DMS79 (cell line): ENCODE data around the gene CDH13.

Experiments
- DNase-seq: peaks from one replicate; lab custom pipeline; 2025; lab: John Stamatoyannopoulos, UW

CDH13 gene

DNA sequence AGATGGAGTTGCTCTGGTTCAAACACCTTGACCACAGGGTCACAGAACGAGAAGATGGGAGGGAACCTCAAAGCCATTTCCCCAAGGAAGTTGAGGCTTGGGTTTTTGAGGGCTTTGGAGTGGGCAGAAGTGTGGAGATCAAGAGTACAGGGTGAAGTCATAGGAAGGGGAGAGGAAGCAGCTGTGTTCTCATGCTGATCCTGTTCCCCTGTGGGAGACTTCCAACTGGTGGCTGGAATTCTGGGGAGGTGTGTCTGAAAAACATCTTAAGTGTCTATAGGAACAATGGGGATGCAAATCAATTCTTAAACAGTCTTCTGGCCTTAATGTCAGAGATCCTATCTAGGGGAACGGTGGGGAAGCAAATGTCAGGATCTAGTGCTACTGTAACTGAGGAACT is 1142.2 kb downstream of the CDH13 start:
- no peak for DNase-seq

DNA sequence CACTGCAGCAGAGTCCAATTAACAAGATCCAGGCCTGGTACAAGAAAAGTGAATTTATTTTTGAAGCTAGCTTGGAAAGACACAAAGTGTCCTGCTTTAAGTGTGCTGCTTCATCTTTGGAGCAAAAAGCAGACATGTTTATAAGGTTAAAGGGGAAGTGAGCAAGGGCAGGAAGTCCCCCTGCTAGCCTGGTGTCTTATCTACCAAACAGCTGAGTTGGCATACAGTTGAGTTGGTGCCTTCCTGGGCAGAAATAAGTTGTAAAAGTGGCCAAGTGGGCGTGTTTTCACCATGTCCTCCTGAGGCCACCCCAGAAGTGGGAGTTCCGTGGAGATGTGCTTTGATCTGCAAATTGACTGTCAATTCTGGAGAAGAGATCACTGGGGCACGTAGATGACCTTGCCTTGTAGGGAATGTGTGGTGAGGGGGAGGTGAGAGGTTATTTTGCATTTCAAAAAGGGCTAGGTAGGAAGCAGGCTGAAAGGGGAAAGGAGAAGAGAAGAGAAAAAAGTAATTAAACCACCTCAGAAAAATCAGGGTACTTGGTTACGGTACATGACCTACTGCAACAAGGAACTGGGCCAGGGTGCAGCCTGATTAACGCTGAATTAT is 1142.7 kb downstream of the CDH13 start:
- no peak for DNase-seq

DNA sequence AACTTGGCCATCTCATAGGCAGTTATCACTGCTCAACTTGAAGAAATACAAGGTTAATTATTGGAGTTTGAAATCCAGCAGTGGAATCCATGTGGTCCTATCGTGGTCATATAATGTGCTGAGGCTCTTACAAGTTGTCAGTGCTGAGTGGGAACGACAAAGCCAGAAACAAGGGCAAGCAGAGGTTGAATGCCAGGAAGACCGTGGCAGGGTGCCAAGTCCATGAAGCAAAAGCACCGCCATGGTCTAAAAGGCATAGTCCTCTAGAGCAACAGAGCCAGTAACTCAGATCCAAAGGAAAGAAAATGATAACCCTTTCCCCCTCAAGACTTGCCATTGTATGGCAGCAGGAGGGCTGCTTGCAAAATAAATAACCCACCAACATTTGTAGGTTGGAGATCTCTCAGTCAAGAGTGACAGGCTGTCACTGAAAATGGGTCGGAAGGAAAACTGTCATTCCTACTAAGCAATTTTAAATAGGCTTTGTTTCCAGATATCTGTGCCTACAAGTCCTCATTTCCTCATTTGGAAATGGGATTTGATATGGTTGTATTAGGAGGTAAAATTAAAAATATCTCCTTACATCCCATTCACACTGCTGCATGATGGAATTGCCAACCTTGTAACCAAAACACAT is 1144.7 kb downstream of the CDH13 start:
- peak; percentile 20 for DNase-seq

DNA sequence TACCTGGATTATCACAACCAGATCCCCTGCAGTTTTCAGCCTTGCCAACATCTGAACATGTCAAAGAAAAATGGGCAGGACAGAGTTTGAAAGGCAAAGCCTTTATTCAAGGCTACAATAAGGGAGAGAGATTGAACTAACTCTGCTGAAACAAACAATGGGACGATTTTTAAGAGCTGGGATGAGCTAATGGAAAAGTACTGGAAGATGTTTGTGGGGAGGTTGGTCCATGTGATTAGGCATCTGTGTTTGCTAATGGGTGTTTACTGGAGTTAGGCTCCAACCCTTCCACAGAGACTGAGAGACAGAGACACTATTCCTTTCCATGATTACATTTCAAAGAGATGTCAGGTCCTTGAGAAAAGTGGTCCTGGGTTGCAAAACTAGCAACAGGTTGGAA is 1146.0 kb downstream of the CDH13 start:
- no peak for DNase-seq

DNA sequence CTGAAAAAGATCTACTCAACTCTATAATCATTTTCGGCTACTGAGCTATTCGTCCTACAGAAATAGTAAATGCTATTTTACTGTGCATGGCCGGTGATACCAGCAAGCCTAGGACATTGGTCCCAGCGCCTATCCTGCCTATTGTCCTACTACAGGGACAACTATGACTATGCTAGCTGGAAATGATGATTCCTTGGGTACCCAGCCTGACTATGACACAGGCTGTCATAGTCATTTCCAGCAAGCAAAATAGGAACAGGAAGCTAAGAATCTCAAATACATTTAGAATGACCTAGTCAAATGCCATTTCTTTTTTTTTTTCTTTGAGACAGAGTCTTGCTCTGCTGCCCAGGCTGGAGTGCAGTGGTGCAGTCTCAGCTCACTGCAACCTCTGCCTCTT is 1147.3 kb downstream of the CDH13 start:
- no peak for DNase-seq

DNA sequence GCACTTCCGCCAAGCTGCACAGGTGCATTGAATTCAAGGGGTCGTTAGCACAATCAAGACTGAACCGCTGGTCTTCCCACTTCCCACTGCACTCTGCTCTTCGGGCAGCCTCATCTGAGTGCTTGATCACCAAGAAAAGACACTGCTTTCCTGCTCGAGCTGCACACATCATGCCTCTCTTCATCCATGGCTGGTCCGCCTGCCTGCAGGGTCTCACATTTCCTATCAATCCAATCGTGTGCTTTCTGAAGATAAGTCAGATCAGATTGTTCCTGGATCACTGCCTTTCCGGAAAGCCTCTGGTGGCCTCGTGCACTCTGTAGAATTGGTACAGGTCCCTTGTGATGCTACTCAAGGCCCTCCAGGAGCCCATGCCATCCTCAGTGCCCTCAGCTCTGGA is 1150.2 kb downstream of the CDH13 start:
- DNase-seq, result no peak

DNA sequence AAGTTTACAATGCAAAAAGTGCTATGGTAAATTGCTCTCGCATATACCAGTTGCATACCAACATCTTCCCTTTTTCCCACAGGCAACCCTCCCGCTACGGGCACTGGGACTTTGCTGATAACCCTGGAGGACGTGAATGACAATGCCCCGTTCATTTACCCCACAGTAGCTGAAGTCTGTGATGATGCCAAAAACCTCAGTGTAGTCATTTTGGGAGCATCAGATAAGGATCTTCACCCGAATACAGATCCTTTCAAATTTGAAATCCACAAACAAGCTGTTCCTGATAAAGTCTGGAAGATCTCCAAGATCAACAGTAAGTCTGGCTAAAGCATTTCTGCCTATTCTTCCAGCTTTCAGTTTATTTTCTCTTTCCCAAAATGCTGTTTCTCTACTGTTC is 1153.1 kb downstream of the CDH13 start:
- DNase-seq, result no peak

DNA sequence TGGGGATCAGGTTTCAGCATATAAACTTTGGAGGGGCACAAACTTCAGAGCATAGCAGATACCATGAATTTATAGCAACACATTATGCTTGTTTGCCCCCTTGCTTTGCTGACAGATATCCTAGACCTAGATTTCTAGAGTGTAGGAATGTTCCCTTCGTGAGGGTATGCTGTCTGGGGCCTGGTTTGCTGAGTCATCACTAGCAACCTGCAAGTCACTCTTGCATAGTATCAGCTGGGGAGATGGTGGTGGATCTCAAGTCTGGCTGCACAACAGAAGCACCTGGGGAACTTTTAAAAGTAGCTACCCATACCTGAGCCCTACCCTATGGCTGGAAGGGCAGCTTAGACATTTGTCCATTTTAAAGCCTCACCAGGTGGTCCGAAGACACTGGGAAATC is 1158.7 kb downstream of the CDH13 start:
- no peak for DNase-seq

DNA sequence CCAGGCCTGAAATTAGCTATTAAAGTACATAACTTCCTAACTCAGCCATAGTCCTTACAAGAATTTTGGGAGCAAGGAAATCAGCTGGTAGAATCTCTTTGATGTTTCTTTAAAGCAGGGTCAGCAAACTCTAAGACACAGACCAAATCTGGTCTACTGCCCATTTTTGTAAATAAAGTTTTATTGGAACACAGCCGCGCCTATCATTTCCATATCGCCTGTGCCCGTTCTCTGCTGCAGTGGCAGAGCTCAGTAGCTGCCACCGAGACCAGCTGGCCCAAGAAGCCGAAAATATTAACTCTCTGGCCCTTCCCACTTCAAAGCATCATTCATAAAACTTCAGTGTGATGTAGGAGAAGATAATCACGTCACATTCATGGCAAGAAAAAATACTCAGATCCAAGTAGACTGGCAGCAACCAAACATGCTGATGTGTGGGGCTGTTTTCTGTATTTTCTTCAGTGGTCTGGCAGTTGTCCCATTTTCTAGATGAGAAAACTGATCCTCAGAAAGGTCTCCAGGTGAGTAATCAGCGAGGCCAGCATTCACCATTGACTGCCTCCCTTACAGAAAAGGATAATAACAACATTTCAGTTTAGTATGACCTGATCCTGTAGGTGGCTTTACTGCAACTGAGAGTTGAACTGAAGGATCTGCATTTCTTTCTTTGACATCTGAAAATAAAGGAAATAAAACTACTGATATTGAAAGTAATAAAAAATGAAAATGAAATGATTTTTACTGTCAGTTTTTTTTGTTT is 1163.1 kb downstream of the CDH13 start:
- no peak for DNase-seq

DNA sequence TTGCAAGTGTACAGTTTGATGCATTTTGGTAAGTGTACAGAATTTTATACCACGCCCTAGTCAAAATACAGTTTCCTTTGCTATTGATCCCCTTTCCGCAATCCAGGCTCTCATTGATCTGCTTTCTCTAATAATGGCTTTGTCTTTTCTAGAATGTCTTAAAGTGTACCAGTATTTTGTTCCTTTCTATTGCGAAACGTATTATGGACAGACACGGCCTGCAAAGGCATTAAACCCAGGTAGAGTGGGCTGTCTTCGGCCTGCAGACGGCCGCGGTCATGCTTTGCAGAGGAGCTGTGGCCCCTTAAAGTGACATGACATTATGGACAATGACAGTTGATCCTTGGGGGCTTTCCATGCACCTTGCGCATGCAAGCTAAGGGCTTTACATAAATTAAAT is 1165.1 kb downstream of the CDH13 start:
- no peak for DNase-seq

DNA sequence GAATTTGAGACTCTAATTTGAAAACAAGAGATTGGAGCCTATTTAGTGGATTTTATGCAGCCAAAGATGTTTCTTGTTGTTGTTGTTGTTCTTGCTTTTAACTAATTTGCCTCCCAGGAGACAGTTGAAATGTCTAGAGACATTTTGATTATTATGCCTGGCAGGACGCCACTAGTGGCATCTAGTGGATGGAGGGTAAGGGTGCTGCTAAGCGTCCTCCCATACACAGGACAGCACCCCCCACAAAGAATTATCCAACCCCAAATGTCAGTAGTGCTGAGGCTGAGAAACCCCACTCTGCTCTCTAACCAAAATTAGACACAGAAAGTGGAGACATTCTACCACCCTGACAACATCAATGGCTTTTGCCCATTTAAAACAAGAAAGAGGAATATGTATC is 1165.6 kb downstream of the CDH13 start:
- no peak for DNase-seq

DNA sequence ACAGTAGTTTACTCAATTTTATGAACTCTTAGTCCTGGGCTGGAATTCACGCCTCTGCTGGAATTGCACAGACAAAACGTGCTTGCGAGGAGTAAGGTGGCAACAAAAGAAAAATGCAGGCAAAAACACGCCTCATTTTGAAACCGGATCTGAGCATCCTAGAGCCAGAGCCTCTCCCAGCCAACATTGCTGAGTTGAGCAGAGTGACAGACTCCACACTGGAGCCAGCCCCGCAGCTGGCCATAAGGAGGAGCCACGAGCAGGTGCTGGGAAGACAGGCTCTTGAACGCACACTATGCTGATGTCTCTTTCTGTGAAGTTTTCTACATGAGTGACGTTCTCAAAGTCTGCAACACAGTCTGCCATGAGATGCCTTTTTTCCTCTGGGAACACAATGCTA is 1166.4 kb downstream of the CDH13 start:
- no peak for DNase-seq

DNA sequence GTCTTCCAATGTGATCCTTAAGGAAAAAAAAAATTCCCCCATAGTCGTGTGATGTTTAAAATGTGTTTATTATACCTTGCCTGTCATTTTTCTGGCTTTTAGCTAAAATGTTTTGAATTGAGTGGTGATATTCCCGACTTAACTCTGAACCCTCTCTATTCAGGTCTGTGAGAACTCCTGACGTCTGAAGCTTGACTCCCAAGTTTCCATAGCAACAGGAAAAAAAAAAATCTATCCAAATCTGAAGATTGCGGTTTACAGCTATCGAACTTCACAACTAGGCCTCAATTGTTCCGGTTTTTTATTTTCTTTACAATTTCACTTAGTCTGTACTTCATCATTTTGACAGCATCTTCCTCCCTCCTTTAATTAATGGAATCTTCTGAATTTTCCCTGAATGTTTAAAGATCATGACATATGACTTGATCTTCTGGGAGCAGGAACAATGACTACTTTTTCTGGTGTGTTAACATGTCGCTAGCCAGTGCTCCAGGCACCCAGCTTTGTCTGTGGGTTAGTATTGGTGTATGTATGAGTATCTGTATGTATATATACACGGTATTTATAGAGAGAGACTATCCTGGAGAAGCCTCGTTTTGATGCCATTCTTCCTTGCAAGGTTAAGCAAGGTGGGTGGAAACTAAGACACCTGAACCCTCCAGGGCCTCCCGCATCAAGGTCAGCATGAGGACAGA is 1168.2 kb downstream of the CDH13 start:
- DNase-seq, result no peak

DNA sequence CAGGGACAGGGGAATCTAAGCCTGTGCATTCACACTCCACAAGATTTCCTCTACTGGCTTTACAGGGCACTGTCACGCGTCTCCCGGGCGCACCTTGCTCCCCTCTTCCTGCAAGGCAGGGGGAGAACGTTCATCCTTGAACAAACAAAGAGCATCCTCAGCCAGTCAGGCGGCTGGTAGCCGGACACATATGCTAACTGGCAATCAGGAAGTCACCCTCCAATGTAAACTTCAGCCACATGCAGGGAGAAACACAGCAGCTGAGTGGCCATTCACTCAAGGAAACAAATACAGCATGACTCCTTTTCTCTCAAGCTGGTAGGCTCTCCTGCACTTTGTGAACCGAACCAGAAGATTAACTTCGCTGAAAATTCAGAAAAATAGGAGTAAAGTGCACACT is 1170.2 kb downstream of the CDH13 start:
- no peak for DNase-seq

DNA sequence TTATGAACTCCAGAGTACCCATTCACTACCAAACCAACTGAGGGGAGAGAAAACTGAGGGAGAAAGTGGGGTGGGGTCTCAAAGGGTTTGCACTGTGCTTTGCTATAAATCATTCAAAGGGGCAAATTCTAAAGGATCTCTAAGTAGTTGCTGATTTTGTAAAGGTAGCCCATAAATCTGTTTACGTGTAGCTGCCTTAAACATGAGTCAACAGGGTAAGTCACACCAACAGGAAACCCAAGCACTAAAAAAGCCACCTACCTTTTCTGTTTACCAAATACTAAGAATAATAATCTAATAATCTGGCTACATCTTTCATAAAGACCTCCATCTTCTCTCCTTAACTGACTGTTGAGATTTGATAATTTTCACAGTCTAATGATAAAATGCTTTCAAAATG is 1172.6 kb downstream of the CDH13 start:
- no peak for DNase-seq

DNA sequence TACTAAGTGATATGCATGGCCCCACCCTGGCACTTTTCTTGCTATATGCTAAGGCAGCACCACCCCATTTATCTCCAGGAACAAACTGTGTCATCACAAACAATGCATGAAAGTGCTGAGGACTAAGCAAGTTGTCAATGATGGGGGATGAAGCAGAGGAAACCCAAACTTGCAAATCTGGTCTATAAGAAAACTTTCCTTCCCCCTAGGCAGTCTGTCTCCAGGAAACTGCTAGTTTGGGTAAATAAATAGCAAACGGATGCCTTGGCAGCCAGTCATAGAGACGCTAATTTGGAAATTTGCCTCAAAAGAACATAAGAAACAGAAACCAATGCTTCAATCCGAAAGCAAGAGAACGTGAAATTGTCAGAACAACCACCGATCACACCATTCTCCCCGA is 1175.4 kb downstream of the CDH13 start:
- DNase-seq, result no peak

DNA sequence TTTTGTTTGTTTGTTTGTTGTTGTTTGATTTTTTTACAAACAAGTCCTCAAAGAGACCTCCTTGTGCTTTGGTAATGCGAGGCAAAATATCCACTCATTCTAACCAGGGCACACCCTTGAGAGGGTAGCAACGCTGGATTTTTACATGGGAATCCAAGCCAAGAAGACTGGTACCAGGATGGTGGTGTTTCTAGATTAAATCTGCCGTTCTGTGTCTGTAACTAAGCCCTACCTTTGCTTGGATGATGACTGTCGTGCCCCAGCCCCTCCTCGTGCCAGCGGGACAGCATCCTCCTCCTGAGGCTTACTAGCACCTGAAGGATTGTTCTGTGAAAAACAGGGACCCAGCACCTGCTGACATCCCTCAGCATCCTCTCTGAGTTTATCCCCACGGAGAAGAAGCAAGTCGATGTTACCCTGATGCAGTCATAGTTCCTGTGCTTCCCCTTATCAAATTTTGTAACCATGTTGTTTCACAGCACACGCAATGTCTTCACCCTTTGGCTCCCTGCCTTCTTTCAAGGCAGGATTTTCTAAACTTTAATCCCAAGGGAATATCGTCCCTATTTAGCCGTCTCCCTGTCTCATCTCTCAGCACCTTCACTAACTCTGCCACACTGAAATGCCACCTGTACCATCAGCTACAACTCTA is 1175.9 kb downstream of the CDH13 start:
- no peak for DNase-seq

DNA sequence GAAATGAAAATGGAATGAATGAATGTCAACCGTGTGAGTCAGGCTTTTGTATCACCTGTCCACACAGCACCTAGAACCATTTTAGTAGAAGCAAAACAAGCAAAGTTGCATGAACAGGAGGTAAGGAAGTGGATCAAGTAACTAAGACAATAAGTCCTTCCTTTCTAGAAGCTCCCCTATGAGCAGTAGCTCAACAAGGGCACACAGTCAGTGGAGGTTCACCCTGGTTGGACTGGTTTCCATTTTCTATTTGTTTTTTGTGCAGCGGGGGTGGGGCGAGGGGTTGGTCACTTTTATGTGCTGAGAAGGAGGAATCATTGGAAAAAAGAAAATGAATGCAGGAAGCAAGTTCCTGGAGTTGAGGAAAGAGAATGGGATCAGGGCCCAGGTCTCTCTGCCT is 1177.0 kb downstream of the CDH13 start:
- DNase-seq, result no peak

DNA sequence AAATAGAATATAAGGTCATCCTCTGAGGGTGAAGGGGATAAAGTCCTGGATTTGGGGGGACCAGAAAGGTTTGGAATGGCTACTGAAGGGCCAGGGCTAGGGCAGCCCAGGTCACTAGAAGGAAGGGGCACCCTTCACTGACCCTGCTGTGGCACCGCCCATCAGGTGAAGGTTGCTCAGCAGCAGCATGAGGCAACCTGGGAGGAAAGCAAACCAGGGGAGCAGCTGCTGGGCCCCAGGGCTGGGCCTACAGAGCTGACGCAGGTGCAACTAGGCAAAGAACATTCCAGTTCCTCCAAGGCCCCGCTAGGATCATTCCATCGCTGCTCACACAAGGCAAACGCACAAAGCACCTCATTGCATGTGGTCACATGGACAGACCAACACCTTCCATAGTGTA is 1177.6 kb downstream of the CDH13 start:
- no peak for DNase-seq

DNA sequence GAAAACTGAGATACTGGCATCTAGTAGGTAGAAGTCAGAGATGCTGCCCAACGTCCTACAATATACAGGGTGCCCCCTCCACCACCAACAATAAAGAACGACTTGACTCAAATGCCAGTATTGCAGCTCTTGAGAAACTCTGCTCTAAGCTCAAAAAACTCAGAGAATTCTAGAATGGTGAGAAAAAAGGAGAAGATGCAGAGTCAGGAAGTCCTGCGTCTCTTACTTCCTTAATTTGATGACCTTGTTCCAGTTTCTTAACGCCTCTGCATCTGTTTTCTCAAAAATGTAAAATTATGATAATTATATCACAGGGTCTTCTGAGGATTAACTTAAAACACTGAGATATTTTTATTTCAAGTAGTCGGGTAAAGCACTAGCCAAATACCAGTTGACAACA is 1179.3 kb downstream of the CDH13 start:
- no peak for DNase-seq

DNA sequence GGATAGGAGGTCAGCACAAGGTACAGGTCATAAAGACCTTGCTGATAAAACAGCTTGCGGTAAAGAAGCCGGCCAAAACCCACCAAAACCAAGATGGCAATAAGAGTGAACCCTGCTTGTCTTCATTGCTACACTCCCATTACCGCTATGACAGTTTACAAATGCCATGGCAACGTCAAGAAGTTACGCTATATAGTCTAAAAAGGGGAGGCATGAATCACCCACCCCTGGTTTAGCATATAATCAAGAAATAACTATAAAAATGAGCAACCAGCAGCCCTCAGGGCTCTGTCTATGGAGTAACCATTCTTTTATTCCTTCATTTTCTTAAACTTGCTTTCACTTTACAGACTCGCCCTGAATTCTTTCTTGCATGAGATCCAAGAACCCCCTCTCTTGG is 1180.0 kb downstream of the CDH13 start:
- DNase-seq, result no peak

DNA sequence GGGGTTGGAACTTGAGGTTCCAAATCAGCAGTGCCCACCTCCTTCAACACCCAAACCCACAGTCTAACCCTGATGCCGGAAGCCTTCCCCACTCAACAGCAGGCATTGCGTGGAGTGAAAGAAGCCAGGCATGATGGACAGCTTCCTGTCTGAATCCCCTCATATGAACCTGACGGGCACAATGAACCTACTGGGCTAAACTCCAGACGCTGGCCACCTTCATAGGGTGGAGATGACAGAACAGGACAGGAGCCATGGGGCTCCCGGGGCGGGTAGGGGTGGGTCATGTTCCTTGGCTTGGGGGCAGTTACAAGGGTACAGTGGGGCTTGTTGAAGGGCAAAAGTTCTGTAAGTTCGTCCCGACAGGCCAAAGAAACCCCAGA is 1180.5 kb downstream of the CDH13 start:
- DNase-seq, result no peak
